ENCODE measurements around the gene GLMP. TPM values are rescaled to one million over a fixed set of nuclear protein-coding genes. Genes with fewer than 3 reads are reported as not detected.
"Not testable (repeated sequence)": the region's sequence is repeated elsewhere in the genome, so short reads cannot be mapped to it uniquely, and the experiment has no call there.

The GLMP gene
- polyA plus RNA-seq, 1 donor from 2014 or later: 3.3 TPM

DNA sequence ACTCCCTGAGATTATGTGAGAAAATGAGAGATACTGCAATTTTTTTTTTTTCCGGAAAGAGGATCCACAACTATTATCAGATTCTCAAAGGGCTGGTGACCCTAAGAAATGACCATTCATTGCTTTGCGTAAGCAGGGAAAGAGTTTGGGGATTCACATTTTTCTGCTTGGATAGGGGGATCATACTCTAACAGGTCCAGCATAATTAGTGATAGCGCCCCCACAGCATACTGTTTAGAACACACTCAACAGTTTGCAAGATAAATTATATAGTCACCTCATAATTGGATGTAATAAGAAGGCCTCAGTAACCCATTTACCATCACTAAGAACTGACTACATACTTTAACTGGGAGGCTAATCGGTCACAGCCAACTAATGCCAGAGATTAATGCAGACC lies 40.8 kb upstream of the GLMP start:
- Histone ChIP-seq H4K20me1 (ENCODE audit: insufficient read depth) (no peaks in the 10 kb centered on the region), H3F3A (ENCODE audit: insufficient read depth, low read length, poor library complexity, severe bottlenecking) (no peaks in the 10 kb centered on the region), H3K9me2 (ENCODE audit: insufficient read depth, low read length) (no peaks in the 10 kb centered on the region), H3K9ac (ENCODE audit: low read length) (no peak overlapping the region), H3K36me3 (ENCODE audit: insufficient read depth, low read length) (peaks cover 20% of the 10 kb centered on the region), H2AFZ (ENCODE audit: low read depth, low read length) (no peak overlapping the region), H3K27ac (ENCODE audit: low read length) (no peak overlapping the region), H3K9me3 (ENCODE audit: low read length) (no peaks in the 10 kb centered on the region), H3K27me3 (ENCODE audit: insufficient read depth, low read depth, low read length) (no peaks in the 10 kb centered on the region), H3K79me2 (replicated peaks; ENCODE audit: insufficient read depth, low read length) (peaks cover 29% of the 10 kb centered on the region), H3K4me3 (ENCODE audit: low read length) (peak overlapping the region; percentile 82), H3K4me2 (ENCODE audit: low read length) (peak overlapping the region; percentile 53)
- TF ChIP-seq POLR2AphosphoS5 (IDR thresholded peaks at IDR 0.05) (no peak), MXI1 (conservative IDR thresholded peaks at IDR 0.05; ENCODE audit: poor library complexity, severe bottlenecking) (no peak), RAD21 (conservative IDR thresholded peaks at IDR 0.05) (no peak), EP300 (conservative IDR thresholded peaks at IDR 0.05; ENCODE audit: poor library complexity, severe bottlenecking) (no peak), SMC3 (conservative IDR thresholded peaks at IDR 0.05; ENCODE audit: poor library complexity) (no peak), REST (IDR thresholded peaks at IDR 0.05; ENCODE audit: borderline replicate concordance) (no peak), TAF1 (IDR thresholded peaks at IDR 0.05; ENCODE audit: low read depth) (no peak), EZH2 (IDR thresholded peaks at IDR 0.05; ENCODE audit: borderline replicate concordance, insufficient read depth, low read length, poor library complexity, severe bottlenecking) (no peak)
- TF ChIP-seq, protein P1, sequence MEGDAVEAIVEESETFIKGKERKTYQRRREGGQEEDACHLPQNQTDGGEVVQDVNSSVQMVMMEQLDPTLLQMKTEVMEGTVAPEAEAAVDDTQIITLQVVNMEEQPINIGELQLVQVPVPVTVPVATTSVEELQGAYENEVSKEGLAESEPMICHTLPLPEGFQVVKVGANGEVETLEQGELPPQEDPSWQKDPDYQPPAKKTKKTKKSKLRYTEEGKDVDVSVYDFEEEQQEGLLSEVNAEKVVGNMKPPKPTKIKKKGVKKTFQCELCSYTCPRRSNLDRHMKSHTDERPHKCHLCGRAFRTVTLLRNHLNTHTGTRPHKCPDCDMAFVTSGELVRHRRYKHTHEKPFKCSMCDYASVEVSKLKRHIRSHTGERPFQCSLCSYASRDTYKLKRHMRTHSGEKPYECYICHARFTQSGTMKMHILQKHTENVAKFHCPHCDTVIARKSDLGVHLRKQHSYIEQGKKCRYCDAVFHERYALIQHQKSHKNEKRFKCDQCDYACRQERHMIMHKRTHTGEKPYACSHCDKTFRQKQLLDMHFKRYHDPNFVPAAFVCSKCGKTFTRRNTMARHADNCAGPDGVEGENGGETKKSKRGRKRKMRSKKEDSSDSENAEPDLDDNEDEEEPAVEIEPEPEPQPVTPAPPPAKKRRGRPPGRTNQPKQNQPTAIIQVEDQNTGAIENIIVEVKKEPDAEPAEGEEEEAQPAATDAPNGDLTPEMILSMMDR (IDR thresholded peaks at IDR 0.05; ENCODE audit: poor library complexity, severe bottlenecking): no peak

- H3K4me2 ChIP-seq (ENCODE audit: low read length); H3K4me3 ChIP-seq (ENCODE audit: low read length); H2AFZ ChIP-seq (ENCODE audit: low read depth, low read length); H3K9me2 ChIP-seq (ENCODE audit: insufficient read depth, low read length); H4K20me1 ChIP-seq (ENCODE audit: insufficient read depth); H3K9ac ChIP-seq (ENCODE audit: low read length); H3K27ac ChIP-seq (ENCODE audit: low read length); H3K9me3 ChIP-seq (ENCODE audit: low read length); H3K79me2 ChIP-seq (replicated peaks; ENCODE audit: insufficient read depth, low read length); H3F3A ChIP-seq (ENCODE audit: insufficient read depth, low read length, poor library complexity, severe bottlenecking); H3K27me3 ChIP-seq (ENCODE audit: insufficient read depth, low read depth, low read length); H3K36me3 ChIP-seq (ENCODE audit: insufficient read depth, low read length): not testable (repeated sequence)
These were observed 27.7 kb upstream of the GLMP start for GRCh38 chr1:156323179-156323578.

GRCh38 chr1:156320560-156320959 lies 25.1 kb upstream of the GLMP start:
- H3K4me3 ChIP-seq (ENCODE audit: low read length): no peak overlapping the region
- no peaks in the 10 kb centered on the region for H3K9me2 ChIP-seq (ENCODE audit: insufficient read depth, low read length)
- no peak overlapping the region for H3K27ac ChIP-seq (ENCODE audit: low read length)
- H3K27me3 ChIP-seq (ENCODE audit: insufficient read depth, low read depth, low read length): no peaks in the 10 kb centered on the region
- H3K9me3 ChIP-seq (ENCODE audit: low read length): no peaks in the 10 kb centered on the region
- H3K79me2 ChIP-seq (replicated peaks; ENCODE audit: insufficient read depth, low read length): no peaks in the 10 kb centered on the region
- no peak for TF ChIP-seq SMC3 (conservative IDR thresholded peaks at IDR 0.05; ENCODE audit: poor library complexity)
- TF ChIP-seq MXI1 (conservative IDR thresholded peaks at IDR 0.05; ENCODE audit: poor library complexity, severe bottlenecking): no peak
- no peak for TF ChIP-seq EP300 (conservative IDR thresholded peaks at IDR 0.05; ENCODE audit: poor library complexity, severe bottlenecking)
- TF ChIP-seq POLR2AphosphoS5 (IDR thresholded peaks at IDR 0.05): no peak
- TF ChIP-seq RAD21 (conservative IDR thresholded peaks at IDR 0.05): no peak
- TF ChIP-seq, protein P1 (IDR thresholded peaks at IDR 0.05; ENCODE audit: poor library complexity, severe bottlenecking): no peak
- no peak for TF ChIP-seq REST (IDR thresholded peaks at IDR 0.05; ENCODE audit: borderline replicate concordance)
- no peak for TF ChIP-seq EZH2 (IDR thresholded peaks at IDR 0.05; ENCODE audit: borderline replicate concordance, insufficient read depth, low read length, poor library complexity, severe bottlenecking)
- TF ChIP-seq TAF1 (IDR thresholded peaks at IDR 0.05; ENCODE audit: low read depth): no peak
- H3K36me3 ChIP-seq (ENCODE audit: insufficient read depth, low read length): peaks cover 11% of the 10 kb centered on the region
- no peak overlapping the region for H3K4me2 ChIP-seq (ENCODE audit: low read length)
- H2AFZ ChIP-seq (ENCODE audit: low read depth, low read length): no peak overlapping the region
- no peaks in the 10 kb centered on the region for H4K20me1 ChIP-seq (ENCODE audit: insufficient read depth)
- H3F3A ChIP-seq (ENCODE audit: insufficient read depth, low read length, poor library complexity, severe bottlenecking): no peaks in the 10 kb centered on the region
- H3K9ac ChIP-seq (ENCODE audit: low read length): no peak overlapping the region
